AML-193 (cell line): ENCODE measurements around the gene PDE4D.

Experiments used
- DNase-seq, 2 experiments: peaks; one replicate each; lab custom pipeline; 2025; lab: John Stamatoyannopoulos, UW

PDE4D gene

GRCh38 chr5:59547731-59548130, 345.8 kb downstream of the PDE4D start:
- no peak for DNase-seq

GRCh38 chr5:59544573-59544972, 349.0 kb downstream of the PDE4D start:
- DNase-seq: no peak

DNA sequence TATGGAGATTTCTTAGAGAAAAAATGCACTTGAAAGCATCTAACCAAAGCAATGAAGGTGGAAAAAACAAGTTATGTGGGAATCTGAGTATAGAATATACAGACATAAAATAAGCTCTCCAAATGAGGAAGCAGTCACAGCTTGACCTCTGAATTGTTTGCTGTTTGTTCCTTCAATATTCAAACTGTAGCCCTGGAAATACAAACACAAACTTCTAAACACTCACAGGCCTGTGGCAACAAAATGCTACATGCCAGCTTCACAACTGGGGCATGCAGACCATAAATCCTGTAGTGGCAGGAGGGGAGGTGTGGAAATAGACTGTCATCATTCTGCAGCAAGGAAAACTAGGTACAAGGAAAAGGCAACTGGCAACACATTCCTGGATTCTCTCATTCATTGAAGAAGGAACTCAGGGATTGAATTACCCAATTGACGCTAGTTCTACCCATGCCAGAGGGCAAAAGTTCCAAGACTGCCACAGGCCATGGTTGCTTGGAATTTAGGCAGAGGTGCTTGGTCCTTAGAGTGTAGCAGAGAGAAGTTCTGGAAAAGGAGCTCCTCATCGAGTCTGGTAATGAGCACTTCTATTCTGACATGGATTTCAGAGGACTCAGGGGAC, 349.6 kb downstream of the PDE4D start:
- DNase-seq: no peak

- no peak for DNase-seq
Observed at GRCh38 chr5:59542851-59543820, 350.4 kb downstream of the PDE4D start.

DNA sequence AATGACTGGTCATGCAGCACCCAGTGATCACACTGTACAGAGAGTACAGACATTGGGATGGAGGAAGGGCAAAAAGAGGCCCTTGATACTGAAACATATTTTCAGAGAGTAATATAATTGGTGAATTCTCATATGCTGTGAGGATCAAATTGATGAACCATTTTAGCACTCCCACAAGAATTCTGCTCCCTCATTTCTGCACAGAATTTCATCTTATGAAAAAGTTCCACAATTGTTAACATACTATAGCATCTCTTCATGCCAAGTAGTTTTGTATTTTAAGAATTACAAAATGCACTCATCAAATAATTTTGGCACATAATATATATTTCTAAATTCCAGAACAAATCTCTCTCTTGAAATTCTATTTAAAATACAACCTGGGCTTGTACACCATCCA, 351.2 kb downstream of the PDE4D start:
- DNase-seq: no peak

GRCh38 chr5:59540366-59540765, 353.2 kb downstream of the PDE4D start:
- DNase-seq: no peak

GRCh38 chr5:59538750-59539121, 354.8 kb downstream of the PDE4D start:
- no peak for DNase-seq

GRCh38 chr5:59537961-59538749, 355.4 kb downstream of the PDE4D start:
- DNase-seq: no peak

DNA sequence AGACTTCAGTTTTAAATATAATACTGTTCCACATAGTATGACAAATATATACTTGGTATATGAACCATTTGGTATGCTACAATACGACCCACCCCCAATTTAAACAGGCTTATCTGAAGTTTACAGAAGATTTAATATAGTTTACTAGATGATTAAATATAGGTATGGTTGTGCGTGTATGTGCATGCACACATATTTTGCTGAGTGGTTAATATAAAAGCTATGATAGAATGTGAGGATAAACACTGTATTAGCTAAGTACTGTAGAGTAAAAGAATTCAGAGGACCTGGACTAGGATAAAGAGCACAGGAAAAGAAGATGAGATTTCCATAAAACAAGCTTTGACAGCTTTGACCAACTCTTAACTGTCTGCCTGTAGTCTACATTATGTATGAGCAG, 356.7 kb downstream of the PDE4D start:
- no peak for DNase-seq

DNA sequence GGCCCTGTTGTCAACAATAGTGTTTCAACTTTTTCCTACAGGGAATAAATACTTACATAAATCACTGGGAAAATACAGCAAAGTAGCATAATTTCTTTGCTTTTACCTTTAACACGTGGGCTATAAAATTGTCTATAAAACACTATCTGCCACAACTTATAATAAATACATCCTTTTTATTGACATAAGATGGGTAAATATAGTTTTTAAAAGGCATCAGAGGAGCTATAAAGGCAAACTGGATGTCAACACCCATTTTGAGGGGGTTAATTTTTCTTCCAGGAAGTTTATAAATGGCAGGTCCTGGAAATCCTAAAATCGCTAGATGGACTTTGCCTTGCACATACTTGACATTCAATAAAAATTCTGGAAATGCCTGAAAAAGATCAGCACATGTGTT, 358.0 kb downstream of the PDE4D start:
- DNase-seq: no peak

DNA sequence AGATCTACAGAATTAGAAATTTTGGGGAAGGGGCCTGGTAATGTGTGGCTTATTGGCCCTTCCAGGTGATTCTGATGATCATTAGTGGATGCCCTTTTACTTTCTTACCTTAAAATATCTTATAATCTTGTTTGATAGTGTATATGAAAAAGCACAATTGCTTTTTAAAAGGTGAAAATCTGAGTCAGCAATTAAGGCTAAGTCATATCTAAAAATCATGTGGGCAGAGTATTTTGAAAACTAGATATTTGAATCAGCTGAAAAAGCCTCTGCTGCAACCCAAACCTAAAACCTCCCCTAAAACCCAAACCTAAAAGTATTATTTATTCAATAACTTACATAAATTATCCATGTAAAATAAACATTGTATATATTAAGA, 359.8 kb downstream of the PDE4D start:
- DNase-seq: no peak

DNA sequence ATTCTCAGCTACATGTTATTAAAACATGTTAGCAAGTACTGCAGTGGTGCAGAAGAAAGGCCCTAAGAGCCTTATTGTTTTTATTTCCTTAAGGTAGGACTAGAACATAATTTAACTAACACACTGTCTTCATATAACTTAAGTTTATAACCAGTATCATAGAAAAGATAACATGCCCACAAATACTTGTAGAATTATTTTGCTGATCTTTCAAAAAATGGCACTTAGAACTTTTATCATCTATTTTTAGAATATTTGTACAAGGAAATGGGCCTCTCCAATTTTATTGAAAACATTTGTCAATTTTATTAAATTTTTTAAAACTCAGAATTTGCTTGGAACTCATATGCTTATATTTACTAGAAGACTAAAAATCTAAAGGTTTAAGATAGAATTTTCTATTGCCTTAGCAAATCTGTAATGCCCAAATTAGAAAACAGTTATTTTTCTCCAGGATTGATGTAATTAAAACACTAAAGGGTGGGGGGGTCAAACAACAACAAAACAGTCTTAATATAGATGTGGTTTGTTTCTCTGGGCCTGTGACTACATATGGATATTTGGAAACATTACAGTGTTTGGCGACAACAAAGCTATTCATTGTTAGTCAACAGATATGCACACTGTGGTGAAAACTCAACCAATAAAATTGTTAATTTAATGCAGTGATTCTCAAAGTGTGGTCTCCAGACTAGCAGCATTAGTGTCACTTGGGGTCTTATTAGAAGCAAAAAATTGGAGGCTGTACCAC, 360.4 kb downstream of the PDE4D start:
- no peak for DNase-seq

- no peak for DNase-seq
Observed at GRCh38 chr5:59529239-59529638, 364.3 kb downstream of the PDE4D start.

- no peak for DNase-seq
Observed at GRCh38 chr5:59528202-59528862, 365.2 kb downstream of the PDE4D start.

- no peak for DNase-seq
Observed at GRCh38 chr5:59525957-59526356, 367.6 kb downstream of the PDE4D start.

DNA sequence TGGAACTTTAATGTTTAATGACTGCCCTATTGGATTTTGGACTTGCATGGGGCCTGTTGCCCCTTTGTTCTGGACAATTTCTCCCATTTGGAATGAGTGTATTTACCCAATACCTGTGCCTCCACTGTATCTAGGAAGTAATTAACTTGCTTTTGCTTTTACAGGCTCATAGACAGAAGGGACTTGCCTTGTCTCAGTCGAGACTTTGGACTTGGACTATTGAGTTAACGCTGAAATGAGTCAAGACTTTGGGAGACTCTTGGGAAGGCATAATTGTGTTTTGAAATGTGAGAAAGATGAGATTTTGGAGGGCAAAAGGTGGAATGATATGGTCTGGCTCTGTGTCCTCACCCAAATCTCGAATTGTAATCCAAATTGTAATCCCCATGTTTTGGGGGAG, 368.2 kb downstream of the PDE4D start:
- DNase-seq: no peak

DNA sequence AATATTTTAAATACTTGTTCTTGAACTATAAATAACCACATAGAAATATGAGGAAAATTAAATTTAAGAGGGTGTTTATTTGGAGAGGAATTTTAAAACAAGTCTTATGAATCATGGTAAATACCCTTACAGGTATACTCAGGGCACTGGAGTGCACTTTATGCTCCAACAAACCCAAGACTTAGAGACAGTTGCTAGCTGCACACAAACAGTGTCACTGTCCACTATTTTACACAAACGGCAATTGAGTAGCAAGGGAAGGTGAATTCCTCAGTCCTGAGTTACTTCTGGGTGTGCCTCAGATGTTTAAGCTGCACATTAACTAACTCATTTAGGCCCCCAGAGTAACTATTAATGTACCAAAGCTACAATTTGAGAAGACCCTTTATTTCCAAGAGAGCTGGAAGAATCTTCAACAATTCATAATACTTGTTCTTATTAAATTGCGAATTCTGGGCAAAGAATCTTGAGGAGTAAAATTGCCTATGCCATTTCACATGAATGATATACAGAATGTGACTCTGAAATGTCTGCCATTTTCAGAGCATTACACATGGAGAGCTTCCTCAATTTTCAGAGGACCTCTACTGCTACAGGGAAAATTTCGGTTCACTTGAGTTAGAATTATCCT, 371.2 kb downstream of the PDE4D start:
- no peak for DNase-seq

- DNase-seq: peak; percentile 80 to 83
Observed at GRCh38 chr5:59521476-59521875, 372.1 kb downstream of the PDE4D start.

GRCh38 chr5:59519338-59519737, 374.2 kb downstream of the PDE4D start:
- no peak for DNase-seq

GRCh38 chr5:59517926-59518585, 375.5 kb downstream of the PDE4D start:
- no peak for DNase-seq
